ENCODE data around the gene PPFIBP2. TPM values are rescaled to one million over a fixed set of nuclear protein-coding genes. Genes with fewer than 3 reads are reported as not detected.

The PPFIBP2 gene
- total RNA-seq (2014; rRNA removed; shearing (Covaris generic)): 0.19 and 3.6 TPM in 2 replicates

GRCh38 chr11:7513234-7514098 lies at the start of gene PPFIBP2:
PPFIBP2 (plus strand) TSS chr11:7513999; CDS start chr11:7549476, 35,477 bp downstream.

GRCh38 chr11:7485186-7486097 lies 28.4 kb upstream of the PPFIBP2 start, which contains the start of gene OLFML1:
OLFML1 (plus strand) TSS chr11:7485506; CDS start chr11:7485876, 370 bp downstream.

GRCh38 chr11:7672960-7673723 lies 159.3 kb downstream of the PPFIBP2 start, which contains the start of gene CYB5R2:
CYB5R2 (minus strand) TSS chr11:7673500; CDS start chr11:7672825, 675 bp downstream.

Other genes starting within 250 kb of the PPFIBP2 start
- not detected in 2 replicates for gene OLFML1, start 28.5 kb upstream of the PPFIBP2 start, total RNA-seq (2014; rRNA removed; shearing (Covaris generic))
- gene CYB5R2, start 159.5 kb downstream of the PPFIBP2 start, total RNA-seq (2014; rRNA removed; shearing (Covaris generic)): 16.1 and 23.3 TPM in 2 replicates
- gene OVCH2, start 192.5 kb downstream of the PPFIBP2 start, total RNA-seq (2014; rRNA removed; shearing (Covaris generic)): not detected in 2 replicates

Data from A375 (cell line).